ENCODE results near the gene GGN. TPM values are rescaled to one million over a fixed set of nuclear protein-coding genes. Genes with fewer than 3 reads are reported as not detected.

GGN gene
- total RNA-seq, 1 experiment from 2014 or later, result 1.5 TPM

DNA sequence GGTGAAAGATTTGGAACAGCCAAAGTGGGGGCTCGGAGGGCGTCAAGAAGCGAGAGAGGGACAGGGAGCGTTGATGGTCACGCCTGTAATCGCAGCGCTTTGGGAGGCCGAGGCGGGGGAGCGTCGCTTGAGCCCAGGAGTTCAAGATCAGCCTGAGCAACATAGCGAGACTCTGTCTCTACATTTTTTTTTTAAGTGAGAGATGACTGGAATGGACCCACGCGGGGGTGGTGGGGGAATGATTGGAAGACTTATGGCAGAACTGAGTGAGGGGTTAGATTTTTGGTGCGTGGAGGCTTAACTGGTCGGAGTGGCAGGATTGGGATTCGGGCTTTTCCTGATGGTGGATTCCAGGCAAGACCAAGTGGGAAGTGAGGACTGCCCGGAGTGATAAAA, 12.7 kb downstream of the GGN start:
- Histone ChIP-seq H3K79me2 (ENCODE audit: insufficient read depth, low read length) (peaks cover 16% of the 10 kb centered on the region; the same call in 1 of the 2 replicates), H3K4me1 (ENCODE audit: insufficient read depth, low read length) (no peaks in the 10 kb centered on the region), H3K23me2 (ENCODE audit: insufficient read length, low read depth, low read length, poor library complexity, severe bottlenecking) (peaks cover 12% of the 10 kb centered on the region), H2AFZ (ENCODE audit: low read length) (no peak overlapping the region), H3K23ac (ENCODE audit: insufficient read length, low read depth, low read length) (no peak overlapping the region), H3K4ac (ENCODE audit: low read depth, low read length) (no peak overlapping the region), H3K4me2 (ENCODE audit: insufficient read depth, insufficient read length, low read length) (peak overlapping the region; percentile 92), H4K5ac (ENCODE audit: insufficient read length, low read depth, low read length) (no peak overlapping the region), H3K27ac (ENCODE audit: insufficient read length, low read depth, low read length) (peak overlapping the region; percentile 37), H2BK12ac (ENCODE audit: insufficient read length, low read depth, low read length) (no peak overlapping the region), H3K56ac (ENCODE audit: insufficient read length, low read depth, low read length) (no peak overlapping the region), H4K8ac (replicated peaks; ENCODE audit: insufficient read length, low read depth, low read length) (no peak overlapping the region), H3T11ph (ENCODE audit: low read length) (no peak overlapping the region), H2BK120ac (ENCODE audit: low read depth, low read length, poor library complexity, severe bottlenecking) (no peak overlapping the region), H3K27me3 (ENCODE audit: insufficient read depth, low read length) (no peaks in the 10 kb centered on the region), H3K14ac (ENCODE audit: insufficient read depth, low read length) (peak overlapping the region; percentile 94), H2BK15ac (ENCODE audit: low read depth, low read length) (no peak overlapping the region), H3K79me1 (ENCODE audit: insufficient read depth, low read depth, low read length, poor library complexity, severe bottlenecking) (peaks cover 12% of the 10 kb centered on the region), H3K9ac (ENCODE audit: extremely low read depth, insufficient read length, low read length) (peak overlapping the region; percentile 96), H4K20me1 (ENCODE audit: control insufficient read depth, insufficient read depth, insufficient read length) (peaks cover 3% of the 10 kb centered on the region), H2BK20ac (ENCODE audit: low read depth, low read length, poor library complexity, severe bottlenecking) (no peak overlapping the region), H2AK5ac (ENCODE audit: insufficient read length, low read length) (no peak overlapping the region), H3K9me3 (ENCODE audit: control insufficient read depth, low read depth, low read length) (no peaks in the 10 kb centered on the region), H4K91ac (ENCODE audit: insufficient read length, low read depth, low read length) (no peak overlapping the region), H2BK5ac (ENCODE audit: insufficient read length, low read length) (no peak overlapping the region), H3K18ac (ENCODE audit: insufficient read length, low read depth, low read length) (peak overlapping the region; percentile 75)
- Mint-ChIP-seq H3K27ac (peak overlapping the region; percentile 80 to 99 (median 96)), H3K27me3 (ENCODE audit: low read depth) (peaks cover 25% of the 10 kb centered on the region), H3K36me3 (ENCODE audit: insufficient read depth in 1 of 3, low read depth in 3 of 3) (peaks cover 13 to 27% (median 17%) of the 10 kb centered on the region in 3 experiments; a peak in 6 of 7 replicates), H3K4me3 (peak overlapping the region; percentile 99), H3K4me1 (peaks cover 14 to 18% of the 10 kb centered on the region in 2 experiments), H3K9me3 (no peaks in the 10 kb centered on the region)
- no CpG with 5 or more reads among the region's 18 CpGs for WGBS (ENCODE audit: extremely low coverage, insufficient read length, low lambda C conversion rate)
- TF ChIP-seq, protein P1, sequence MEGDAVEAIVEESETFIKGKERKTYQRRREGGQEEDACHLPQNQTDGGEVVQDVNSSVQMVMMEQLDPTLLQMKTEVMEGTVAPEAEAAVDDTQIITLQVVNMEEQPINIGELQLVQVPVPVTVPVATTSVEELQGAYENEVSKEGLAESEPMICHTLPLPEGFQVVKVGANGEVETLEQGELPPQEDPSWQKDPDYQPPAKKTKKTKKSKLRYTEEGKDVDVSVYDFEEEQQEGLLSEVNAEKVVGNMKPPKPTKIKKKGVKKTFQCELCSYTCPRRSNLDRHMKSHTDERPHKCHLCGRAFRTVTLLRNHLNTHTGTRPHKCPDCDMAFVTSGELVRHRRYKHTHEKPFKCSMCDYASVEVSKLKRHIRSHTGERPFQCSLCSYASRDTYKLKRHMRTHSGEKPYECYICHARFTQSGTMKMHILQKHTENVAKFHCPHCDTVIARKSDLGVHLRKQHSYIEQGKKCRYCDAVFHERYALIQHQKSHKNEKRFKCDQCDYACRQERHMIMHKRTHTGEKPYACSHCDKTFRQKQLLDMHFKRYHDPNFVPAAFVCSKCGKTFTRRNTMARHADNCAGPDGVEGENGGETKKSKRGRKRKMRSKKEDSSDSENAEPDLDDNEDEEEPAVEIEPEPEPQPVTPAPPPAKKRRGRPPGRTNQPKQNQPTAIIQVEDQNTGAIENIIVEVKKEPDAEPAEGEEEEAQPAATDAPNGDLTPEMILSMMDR (conservative IDR thresholded peaks at IDR 0.05), result no peak
- DNase-seq, result no peak

Measured in H9 (cell line).